OCI-LY7 (cell line): ENCODE data around the gene DBET.

Experiments
- EZH2phosphoT487 ChIP-seq: fragments of 200-600 bp; sonication (generic); IDR thresholded peaks from 2 replicates; pipeline ENCODE4 v1.6.1; 2018; ENCODE audit warnings: low read depth, borderline replicate concordance, mild to moderate bottlenecking, mixed run types, antibody characterized with exemption, low read length, moderate library complexity, mixed read lengths
- TF ChIP-seq, protein P1 (sequence below): fragments of 200-600 bp; sonication (generic); conservative IDR thresholded peaks from 2 replicates; pipeline ENCODE4 v1.5.1; 2014; ENCODE audit warnings: mild to moderate bottlenecking, antibody characterized with exemption, low read length, moderate library complexity, mixed read lengths

DNA sequence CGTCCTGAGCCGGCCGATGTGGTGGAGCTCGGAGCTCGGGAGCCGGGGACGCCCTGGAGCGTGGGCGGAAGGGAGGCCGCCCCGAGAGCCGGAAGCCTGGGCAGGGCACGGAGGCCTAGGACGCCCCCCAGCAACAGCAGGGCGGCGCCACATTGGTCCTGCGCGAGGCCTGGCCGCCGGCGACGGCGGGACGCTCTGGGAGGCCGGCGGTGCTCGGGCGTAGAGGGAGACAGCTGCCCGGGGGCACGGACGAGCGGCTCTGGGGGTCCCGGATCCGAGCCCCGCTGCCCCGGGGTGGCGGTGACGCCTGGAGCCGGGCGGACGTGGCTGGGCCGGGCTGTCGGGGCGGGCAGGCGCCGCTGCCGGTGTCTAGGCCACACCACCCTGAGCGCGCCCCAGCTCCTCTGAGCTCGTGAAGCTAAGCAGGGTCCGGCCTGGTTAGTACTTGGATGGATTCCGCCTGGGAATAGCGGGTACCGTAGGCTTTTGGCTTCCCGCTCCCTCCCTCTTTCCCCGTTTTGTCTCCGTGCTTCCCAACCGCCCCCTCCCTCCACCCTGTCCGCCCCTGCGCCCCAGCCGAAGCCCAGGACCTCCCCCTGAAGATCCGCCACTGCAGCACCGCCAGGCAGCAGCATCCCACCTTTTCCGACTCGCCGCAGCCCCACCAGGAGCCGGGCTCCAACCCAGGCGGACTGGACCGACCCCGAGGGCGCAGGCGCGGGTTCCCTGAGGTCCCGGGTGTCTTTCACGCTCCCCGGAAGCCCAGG lies 49.3 kb upstream of the DBET start:
- TF ChIP-seq, protein P1, sequence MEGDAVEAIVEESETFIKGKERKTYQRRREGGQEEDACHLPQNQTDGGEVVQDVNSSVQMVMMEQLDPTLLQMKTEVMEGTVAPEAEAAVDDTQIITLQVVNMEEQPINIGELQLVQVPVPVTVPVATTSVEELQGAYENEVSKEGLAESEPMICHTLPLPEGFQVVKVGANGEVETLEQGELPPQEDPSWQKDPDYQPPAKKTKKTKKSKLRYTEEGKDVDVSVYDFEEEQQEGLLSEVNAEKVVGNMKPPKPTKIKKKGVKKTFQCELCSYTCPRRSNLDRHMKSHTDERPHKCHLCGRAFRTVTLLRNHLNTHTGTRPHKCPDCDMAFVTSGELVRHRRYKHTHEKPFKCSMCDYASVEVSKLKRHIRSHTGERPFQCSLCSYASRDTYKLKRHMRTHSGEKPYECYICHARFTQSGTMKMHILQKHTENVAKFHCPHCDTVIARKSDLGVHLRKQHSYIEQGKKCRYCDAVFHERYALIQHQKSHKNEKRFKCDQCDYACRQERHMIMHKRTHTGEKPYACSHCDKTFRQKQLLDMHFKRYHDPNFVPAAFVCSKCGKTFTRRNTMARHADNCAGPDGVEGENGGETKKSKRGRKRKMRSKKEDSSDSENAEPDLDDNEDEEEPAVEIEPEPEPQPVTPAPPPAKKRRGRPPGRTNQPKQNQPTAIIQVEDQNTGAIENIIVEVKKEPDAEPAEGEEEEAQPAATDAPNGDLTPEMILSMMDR = no peak
- TF ChIP-seq EZH2phosphoT487 = no peak
